ENCODE measurements around the gene CD59.

GRCh38 chr11:33774736-33775466, 38.7 kb upstream of the CD59 start:
- TF ChIP-seq CTCF (IDR thresholded peaks at IDR 0.05; ENCODE audit: insufficient read depth, low read length, poor library complexity, severe bottlenecking): no peak
- no peak for TF ChIP-seq EZH2phosphoT487 (conservative IDR thresholded peaks at IDR 0.05; ENCODE audit: low read length)
